ENCODE data around the gene AREG. TPM values are rescaled to one million over a fixed set of nuclear protein-coding genes. Genes with fewer than 3 reads are reported as not detected.

AREG gene
- total RNA-seq, 1 experiment from 2014 or later: 739 TPM

- H3K79me2 ChIP-seq (ENCODE audit: insufficient read depth, low read length): no peaks in the 10 kb centered on the region
- no peaks in the 10 kb centered on the region for H3K27me3 ChIP-seq (ENCODE audit: insufficient read depth, low read length)
- intact Hi-C loops (cut with micrococcal nuclease): no loop called here
- CTCF ChIA-PET: interaction anchor here (1.0 to 1.5 kb wide), 2 partner anchors 116 to 255 kb away, joined by 3 to 5 read pairs; no protein-coding TSS in a partner anchor
- peak overlapping the region in 1 of 2 experiments; percentile 28; a peak in 2 of 4 replicates for H3K4me3 ChIP-seq (replicated peaks in 1 of 2; ENCODE audit: low read depth in 1 of 2, low read length in 2 of 2)
- DNase-seq (ENCODE audit: low read depth, low spot score): no peak
- POLR2A ChIA-PET: interaction anchor here (2.6 kb wide), 1 partner anchor 29 kb away, joined by 11 read pairs; the partner anchor contains the start of gene AREG
- no peaks in the 10 kb centered on the region for H4K20me1 ChIP-seq (ENCODE audit: insufficient read depth)
- RAD21 ChIA-PET (ENCODE audit: low non-redundant PET in 1 of 2, low total read pairs in 2 of 2, uncharacterized antibody in 2 of 2, unreplicated experiment in 2 of 2): no interaction called here
- H3K9me3 ChIP-seq (ENCODE audit: control insufficient read depth in 1 of 2, insufficient read depth in 1 of 2, low read depth in 1 of 2, low read length in 2 of 2): no peaks in the 10 kb centered on the region
- no peaks in the 10 kb centered on the region for H3K36me3 ChIP-seq (ENCODE audit: control insufficient read depth in 1 of 2, insufficient read depth in 2 of 2, low read length in 2 of 2)
- TSS peak; percentile 24 for BruUV-seq (replicated peaks)
- H3K4me1 ChIP-seq (ENCODE audit: control insufficient read depth in 1 of 2, insufficient read depth in 2 of 2, low read length in 2 of 2): peaks cover 48 to 59% of the 10 kb centered on the region in 2 experiments
- H2AFZ ChIP-seq (ENCODE audit: low read depth, low read length, poor library complexity, severe bottlenecking): peak overlapping the region; percentile 98
- 0 out of 2 replicates have a peak, but pooled peaks have one; percentile 32 for TF ChIP-seq FOSL1 (IDR thresholded peaks at IDR 0.05; ENCODE audit: low read depth)
- no peak for TF ChIP-seq SP1 (IDR thresholded peaks at IDR 0.05; ENCODE audit: low read depth)
- H3K4me2 ChIP-seq (ENCODE audit: low read length): peak overlapping the region; percentile 77
- 0 out of 2 replicates have a peak, but pooled peaks cover 3% of the 10 kb centered on the region for H3K9me2 ChIP-seq (ENCODE audit: insufficient read depth)
- ATAC-seq: no peak
- H3K9ac ChIP-seq (ENCODE audit: low read length): peak overlapping the region; percentile 19
- H3K27ac ChIP-seq (ENCODE audit: low read depth, low read length): peak overlapping the region; percentile 80; the same call in 1 of the 2 replicates
These were observed 29.2 kb upstream of the AREG start for GRCh38 chr4:74415602-74416300.

GRCh38 chr4:74418063-74418670 is 26.8 kb upstream of the AREG start:
- H3K4me1 ChIP-seq (ENCODE audit: control insufficient read depth in 1 of 2, insufficient read depth in 2 of 2, low read length in 2 of 2): peaks cover 51 to 65% of the 10 kb centered on the region in 2 experiments
- H3K79me2 ChIP-seq (ENCODE audit: insufficient read depth, low read length): no peaks in the 10 kb centered on the region
- ATAC-seq (peak; percentile 71), DNase-seq (ENCODE audit: low read depth, low spot score) (peak; percentile 81)
- RAD21 ChIA-PET (ENCODE audit: low non-redundant PET in 1 of 2, low total read pairs in 2 of 2, uncharacterized antibody in 2 of 2, unreplicated experiment in 2 of 2): no interaction called here
- H4K20me1 ChIP-seq (ENCODE audit: insufficient read depth): no peaks in the 10 kb centered on the region
- H3K9me2 ChIP-seq (ENCODE audit: insufficient read depth): 0 out of 2 replicates have a peak, but pooled peaks cover under 1% of the 10 kb centered on the region
- no TSS peak for BruUV-seq (replicated peaks)
- peak overlapping the region; percentile 76 for H2AFZ ChIP-seq (ENCODE audit: low read depth, low read length, poor library complexity, severe bottlenecking)
- peak overlapping the region; percentile 80 for H3K27ac ChIP-seq (ENCODE audit: low read depth, low read length)
- POLR2A ChIA-PET: interaction anchor here (0.6 to 1.4 kb wide), 5 partner anchors 11 to 221 kb away, joined by 3 to 10 read pairs (median 4); partner anchors contain the start of gene AREG
- TF ChIP-seq POLR2A (IDR thresholded peaks at IDR 0.05; ENCODE audit: borderline replicate concordance, extremely low read depth, insufficient read depth, insufficient read length) (no peak), EZH2phosphoT487 (IDR thresholded peaks at IDR 0.05; ENCODE audit: borderline replicate concordance) (no peak), ATF3 (IDR thresholded peaks at IDR 0.05) (no peak), TCF7L2 (IDR thresholded peaks at IDR 0.05; ENCODE audit: borderline replicate concordance, extremely low read depth, insufficient read depth, insufficient read length) (peak; percentile 84), ZNF274 (IDR thresholded peaks at IDR 0.05; ENCODE audit: low read depth, low read length) (no peak), RAD21 (IDR thresholded peaks at IDR 0.05; ENCODE audit: low read depth) (no peak), MAX (IDR thresholded peaks at IDR 0.05) (0 out of 2 replicates have a peak, but pooled peaks have one; percentile 15), JUND (IDR thresholded peaks at IDR 0.05) (peak; percentile 82), ZFX (IDR thresholded peaks at IDR 0.05) (no peak), CBX3 (IDR thresholded peaks at IDR 0.05; ENCODE audit: low read depth) (no peak; the same call in 1 of the 2 replicates), ELF1 (IDR thresholded peaks at IDR 0.05; ENCODE audit: borderline replicate concordance, low read depth) (no peak), SP1 (IDR thresholded peaks at IDR 0.05; ENCODE audit: low read depth) (peak; percentile 78), FOSL1 (IDR thresholded peaks at IDR 0.05; ENCODE audit: low read depth) (peak; percentile 89), CEBPB (IDR thresholded peaks at IDR 0.05; ENCODE audit: low read depth) (peak; percentile 48), POLR2AphosphoS5 (IDR thresholded peaks at IDR 0.05; ENCODE audit: low read depth, low read length) (peak; percentile 33; the same call in 1 of the 2 replicates), EGR1 (IDR thresholded peaks at IDR 0.05; ENCODE audit: low read depth) (0 out of 2 replicates have a peak, but pooled peaks have one; percentile 2), EZH2 (IDR thresholded peaks at IDR 0.05) (no peak)
- no peaks in the 10 kb centered on the region for H3K36me3 ChIP-seq (ENCODE audit: control insufficient read depth in 1 of 2, insufficient read depth in 2 of 2, low read length in 2 of 2)
- H3K4me3 ChIP-seq (replicated peaks in 1 of 2; ENCODE audit: low read depth in 1 of 2, low read length in 2 of 2): peak overlapping the region; percentile 24 to 49
- CTCF ChIA-PET: no interaction called here
- intact Hi-C loops (cut with micrococcal nuclease): no loop called here
- H3K9ac ChIP-seq (ENCODE audit: low read length): peak overlapping the region; percentile 51
- no peaks in the 10 kb centered on the region for H3K27me3 ChIP-seq (ENCODE audit: insufficient read depth, low read length)
- peak overlapping the region; percentile 77 for H3K4me2 ChIP-seq (ENCODE audit: low read length)
- H3K9me3 ChIP-seq (ENCODE audit: control insufficient read depth in 1 of 2, insufficient read depth in 1 of 2, low read depth in 1 of 2, low read length in 2 of 2): no peaks in the 10 kb centered on the region

All from HCT116 (cell line).